Activated CD4-positive, alpha-beta T cell treated with anti-CD3 and anti-CD28 coated beads for 4 hours (primary cell): Measurements from ENCODE around the gene LDB2.

Source experiments
- DNase-seq, 2 donors: peaks; one replicate each; pipeline ENCODE4 v3.0.0-alpha.2; 2020

LDB2 gene

GRCh38 chr4:16752150-16752549, 146.3 kb downstream of the LDB2 start:
- DNase-seq = no peak

- no peak for DNase-seq
Measured at GRCh38 chr4:16750882-16751642, 147.4 kb downstream of the LDB2 start.

- DNase-seq = no peak
Measured at GRCh38 chr4:16750216-16750615, 148.2 kb downstream of the LDB2 start.

GRCh38 chr4:16745887-16746286, 152.6 kb downstream of the LDB2 start:
- DNase-seq = no peak

DNA sequence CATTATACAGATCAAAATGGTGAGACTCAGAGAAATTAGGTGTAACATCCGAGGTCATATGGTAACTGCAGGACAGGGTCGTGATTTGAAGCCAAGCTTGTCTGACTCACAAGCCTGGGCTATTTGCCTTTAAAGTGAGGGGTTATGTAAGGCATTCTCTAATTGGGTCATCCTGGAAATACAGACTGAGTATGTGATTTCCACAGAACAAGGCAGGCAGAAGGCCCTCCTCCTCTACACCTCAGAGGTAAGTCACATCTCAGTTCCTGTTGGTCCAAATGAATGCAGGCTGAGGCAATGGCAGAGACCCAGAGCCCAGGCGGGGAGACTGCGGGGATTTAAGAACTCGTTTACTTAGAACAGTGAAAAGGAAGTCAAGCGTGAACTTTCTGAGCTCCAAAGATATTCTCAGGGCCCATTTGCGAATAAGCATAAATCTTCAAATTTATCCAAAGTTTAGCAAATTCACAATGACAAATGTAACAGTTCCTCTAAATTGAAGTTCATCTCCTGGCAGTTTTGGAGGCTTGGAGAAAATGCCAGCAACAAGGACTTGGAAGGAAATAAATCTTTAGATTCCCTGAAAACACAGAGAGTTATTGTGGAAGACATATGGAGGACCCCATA, 153.3 kb downstream of the LDB2 start:
- no peak for DNase-seq

GRCh38 chr4:16741287-16741686, 157.2 kb downstream of the LDB2 start:
- no peak for DNase-seq

DNA sequence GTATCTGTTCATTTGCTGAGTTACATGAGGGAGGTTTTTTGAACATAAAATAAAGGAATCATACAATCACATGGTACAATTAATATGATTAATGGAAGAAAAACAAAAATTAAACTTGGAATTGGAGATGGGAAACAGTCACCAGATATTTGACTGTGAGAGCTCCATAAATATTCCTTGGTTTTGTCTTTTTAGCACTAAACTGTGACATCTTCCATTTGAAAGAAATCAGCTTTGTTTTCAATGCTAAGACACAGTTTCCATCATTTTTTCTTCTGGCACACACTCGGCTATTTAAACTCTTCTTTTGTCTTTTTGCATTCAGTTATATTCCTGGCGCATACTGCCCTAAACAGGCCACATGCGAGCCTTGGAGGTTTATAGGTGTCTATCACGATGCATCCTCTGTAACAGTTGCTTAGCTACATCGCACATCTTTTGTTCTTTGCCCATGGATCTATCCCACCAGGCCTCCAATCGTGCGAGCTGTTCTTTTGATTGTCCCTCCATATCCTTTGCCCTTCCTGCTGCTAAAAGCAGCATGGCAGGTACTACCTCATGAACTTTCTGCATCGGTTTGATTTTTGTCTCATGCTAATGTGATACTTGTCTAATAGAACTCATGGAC, 158.3 kb downstream of the LDB2 start:
- no peak for DNase-seq

- DNase-seq = no peak
Measured at GRCh38 chr4:16738558-16738957, 159.9 kb downstream of the LDB2 start.

- no peak for DNase-seq
Measured at GRCh38 chr4:16733509-16733908, 164.9 kb downstream of the LDB2 start.

- DNase-seq = no peak
Measured at GRCh38 chr4:16732741-16733140, 165.7 kb downstream of the LDB2 start.

DNA sequence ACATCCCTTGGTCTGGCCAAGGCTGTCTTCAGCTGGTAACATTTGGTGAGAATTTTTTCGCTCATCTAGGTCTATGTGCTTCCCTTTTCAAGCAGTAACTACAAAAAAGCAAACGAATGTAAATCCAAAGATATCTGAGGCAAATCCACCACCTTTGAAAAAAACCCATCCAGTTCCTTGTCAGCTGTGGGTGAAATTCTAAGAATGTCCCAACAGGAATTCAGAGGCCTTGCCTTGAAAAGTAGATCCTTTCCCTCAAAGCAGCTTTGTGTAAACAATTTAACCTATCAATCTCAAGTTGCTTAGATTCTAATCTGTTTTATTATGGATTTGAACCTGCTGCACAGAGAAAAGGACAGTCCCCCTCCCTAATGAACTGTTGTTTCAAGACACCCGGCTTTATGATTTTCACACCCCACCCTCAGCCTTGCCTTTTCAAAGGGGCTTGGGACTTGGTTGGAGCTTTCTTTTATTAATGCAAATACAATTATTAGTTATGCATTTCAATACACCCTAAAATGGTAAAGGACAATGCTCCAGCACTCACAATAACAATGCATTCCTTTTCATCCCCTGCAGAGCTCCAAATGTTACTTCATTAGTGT, 166.6 kb downstream of the LDB2 start:
- no peak for DNase-seq

GRCh38 chr4:16730522-16731205, 167.8 kb downstream of the LDB2 start:
- no peak for DNase-seq

GRCh38 chr4:16729336-16729735, 169.1 kb downstream of the LDB2 start:
- no peak for DNase-seq

DNA sequence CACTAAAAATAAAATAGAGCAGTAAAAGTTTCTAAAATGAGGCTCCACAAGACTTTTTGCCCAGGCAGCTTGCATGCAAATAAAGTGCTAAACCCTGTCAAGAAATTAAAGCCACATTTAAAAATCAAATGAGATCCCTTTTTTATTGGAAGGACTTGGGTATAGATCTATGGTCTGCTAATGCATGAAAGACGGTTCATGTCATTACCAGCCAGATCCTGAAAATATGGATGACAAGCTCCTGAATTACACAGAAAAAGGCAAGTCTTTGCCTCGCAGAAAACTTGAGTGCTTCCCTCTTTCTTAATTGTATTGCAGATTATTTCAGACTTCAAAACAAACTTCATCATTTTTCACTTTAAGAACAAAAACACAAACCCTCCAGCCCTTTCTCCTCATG, 169.6 kb downstream of the LDB2 start:
- DNase-seq = no peak

- DNase-seq = no peak
Measured at GRCh38 chr4:16728111-16728510, 170.3 kb downstream of the LDB2 start.

GRCh38 chr4:16727218-16727617, 171.2 kb downstream of the LDB2 start:
- DNase-seq = no peak

DNA sequence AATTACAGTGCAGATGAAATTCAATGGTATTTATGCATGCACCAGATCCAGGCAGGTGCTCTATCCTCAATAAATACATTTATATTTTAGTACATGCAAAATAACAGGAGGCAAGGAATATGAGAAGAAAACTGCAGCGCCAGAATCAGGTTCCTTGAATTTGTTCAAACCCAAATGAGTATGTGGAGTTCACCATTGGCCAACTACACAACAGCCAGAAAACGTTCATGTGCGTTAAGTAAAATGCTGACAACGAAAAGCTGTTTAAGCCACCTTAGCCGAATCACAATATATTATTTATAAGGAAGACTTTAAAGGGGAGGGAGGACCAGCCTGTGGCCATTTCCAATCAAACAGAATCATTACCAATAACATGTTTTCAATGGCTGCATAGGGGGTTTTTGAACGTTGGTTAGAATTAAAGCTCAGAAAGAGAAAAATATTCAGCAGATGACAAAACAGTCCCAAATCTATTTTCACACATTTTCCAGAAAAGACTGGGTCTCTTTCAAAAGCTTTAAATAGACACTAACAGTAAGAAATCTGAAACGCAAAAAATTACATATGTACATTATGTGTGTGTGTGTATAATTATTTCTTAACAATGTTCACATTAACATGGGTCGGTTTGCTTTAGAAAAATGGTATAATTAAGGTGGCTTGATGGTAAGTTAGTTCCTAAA, 171.9 kb downstream of the LDB2 start:
- no peak for DNase-seq

GRCh38 chr4:16725252-16725651, 173.2 kb downstream of the LDB2 start:
- DNase-seq = no peak

DNA sequence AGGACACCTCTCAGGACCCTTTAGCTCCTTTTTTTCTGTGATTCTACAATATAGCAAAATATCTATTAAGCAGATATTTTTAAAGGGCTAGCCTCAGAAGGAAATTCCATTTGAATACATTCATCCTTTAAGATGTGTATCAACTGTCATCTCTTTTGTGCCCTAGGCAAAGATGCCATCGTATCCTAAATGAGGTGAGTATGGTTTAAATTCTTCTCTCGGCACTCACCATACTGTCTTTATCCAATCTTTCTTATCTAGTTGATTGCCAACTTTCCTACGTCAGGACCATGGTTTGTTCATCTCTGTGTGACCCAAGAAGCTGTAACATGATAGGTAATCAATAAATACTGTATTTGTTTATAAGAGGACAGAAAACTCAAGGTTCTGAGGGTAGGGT, 176.0 kb downstream of the LDB2 start:
- DNase-seq = no peak

GRCh38 chr4:16721613-16722291, 176.7 kb downstream of the LDB2 start:
- DNase-seq = no peak

- no peak for DNase-seq
Measured at GRCh38 chr4:16720761-16721160, 177.7 kb downstream of the LDB2 start.
